ENCODE results near the gene SEMA6B. TPM values are rescaled to one million over a fixed set of nuclear protein-coding genes. Genes with fewer than 3 reads are reported as not detected.

Gene SEMA6B
- total and polyA plus RNA-seq, 8 donors = 1.2 to 6.7 (median 2.0) TPM; not detected in 1

DNA sequence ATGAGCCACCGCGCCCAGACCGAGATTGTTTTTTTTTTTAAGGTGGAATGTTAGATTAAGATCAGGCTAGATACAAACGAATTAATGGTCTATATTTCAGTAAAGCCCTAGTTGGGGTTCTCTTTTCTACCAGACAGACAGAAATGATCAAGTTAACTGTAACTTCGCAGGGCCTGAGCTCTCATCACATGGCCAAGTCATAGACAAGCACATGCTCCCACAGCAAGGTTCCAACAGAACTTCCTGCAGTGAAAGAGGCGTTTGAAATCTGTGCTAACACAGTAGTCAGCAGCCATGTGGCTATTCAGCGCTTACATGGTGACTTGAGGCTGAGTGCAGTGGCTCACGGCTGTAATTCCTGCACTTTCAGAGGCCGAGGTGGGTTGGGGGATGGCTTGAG is 34.7 kb upstream of the SEMA6B start:
- Histone ChIP-seq H3K27ac (no peak overlapping the region), H3K4me1 (peaks cover 4 to 19% (median 11%) of the 10 kb centered on the region in 4 donors), H3K4me3 (no peak overlapping the region), H3K36me3 (no peaks in the 10 kb centered on the region), H3K9me3 (no peaks in the 10 kb centered on the region), H3K27me3 (peaks cover 3 to 98% (median 52%) of the 10 kb centered on the region in 3 donors)
- no peak for TF ChIP-seq EP300 (IDR thresholded peaks at IDR 0.05)
- TF ChIP-seq POLR2A (IDR thresholded peaks at IDR 0.05) = no peak
- no peak for TF ChIP-seq CTCF (IDR thresholded peaks at IDR 0.05)
- TF ChIP-seq POLR2AphosphoS5 (IDR thresholded peaks at IDR 0.05) = no peak
- WGBS, 5 donors = 43 to 59% (median 48%) methylated on average over 9 of the region's 9 CpGs
- DNase-seq = no peak
- intact Hi-C loops (cut with DNase I; ENCODE audit: low total_unique reads) = no loop called here

GRCh38 chr19:4593409-4593851 is 33.9 kb upstream of the SEMA6B start:
- no peaks in the 10 kb centered on the region for H3K9me3 ChIP-seq
- H3K4me3 ChIP-seq = no peak overlapping the region
- no peak for TF ChIP-seq POLR2AphosphoS5 (IDR thresholded peaks at IDR 0.05)
- no peak for TF ChIP-seq POLR2A (IDR thresholded peaks at IDR 0.05)
- TF ChIP-seq EP300 (IDR thresholded peaks at IDR 0.05) = no peak
- TF ChIP-seq CTCF (IDR thresholded peaks at IDR 0.05) = no peak
- H3K27ac ChIP-seq = no peak overlapping the region
- H3K36me3 ChIP-seq = no peaks in the 10 kb centered on the region
- H3K4me1 ChIP-seq = peaks cover 1 to 14% (median 8%) of the 10 kb centered on the region in 4 donors
- 56 to 69% (median 60%) methylated on average over 6 of the region's 6 CpGs for WGBS, 5 donors
- H3K27me3 ChIP-seq = peaks cover 0 to 90% (median 44%) of the 10 kb centered on the region in 3 donors
- intact Hi-C loops (cut with DNase I; ENCODE audit: low total_unique reads) = no loop called here
- no peak for DNase-seq

- intact Hi-C loops (cut with DNase I; ENCODE audit: low total_unique reads) = no loop called here
- Histone ChIP-seq H3K4me1 (peaks cover 0 to 4% (median under 1%) of the 10 kb centered on the region in 4 donors), H3K27ac (no peak overlapping the region), H3K27me3 (peaks cover 0 to 84% (median 36%) of the 10 kb centered on the region in 3 donors), H3K4me3 (no peak overlapping the region), H3K36me3 (no peaks in the 10 kb centered on the region), H3K9me3 (no peaks in the 10 kb centered on the region)
- no peak for TF ChIP-seq POLR2AphosphoS5 (IDR thresholded peaks at IDR 0.05)
- no peak for DNase-seq
- WGBS, 5 donors = 55 to 78% (median 71%) methylated on average over 5 of the region's 5 CpGs
Measured at GRCh38 chr19:4592445-4592844, 33.0 kb upstream of the SEMA6B start.

DNA sequence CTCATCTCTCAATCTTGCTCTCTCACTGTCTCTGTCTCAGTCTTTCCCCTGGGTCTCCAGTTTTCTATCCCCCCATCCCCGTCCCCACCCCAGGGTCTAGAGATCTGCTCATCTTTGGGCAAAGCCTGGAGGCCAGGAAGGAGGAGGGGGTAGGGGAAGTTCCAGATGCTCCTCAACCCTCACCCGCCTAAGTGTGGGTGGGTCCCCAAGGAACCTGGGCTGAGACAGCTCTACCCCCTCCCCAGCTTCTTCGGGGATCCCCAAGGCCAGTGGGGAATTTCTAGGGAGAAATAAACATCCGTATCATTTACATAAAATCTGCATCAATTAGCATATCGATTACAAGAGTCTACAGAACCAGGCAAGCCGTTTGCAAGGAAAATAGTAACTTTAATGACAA is 31.8 kb upstream of the SEMA6B start:
- Histone ChIP-seq H3K27me3 (peaks cover 0 to 84% (median 30%) of the 10 kb centered on the region in 3 donors), H3K4me1 (no peaks in the 10 kb centered on the region), H3K4me3 (no peak overlapping the region), H3K27ac (no peak overlapping the region), H3K36me3 (no peaks in the 10 kb centered on the region), H3K9me3 (no peaks in the 10 kb centered on the region)
- DNase-seq = no peak
- no peak for TF ChIP-seq POLR2A (IDR thresholded peaks at IDR 0.05)
- TF ChIP-seq POLR2AphosphoS5 (IDR thresholded peaks at IDR 0.05) = no peak
- no peak for TF ChIP-seq CTCF (IDR thresholded peaks at IDR 0.05)
- no peak for TF ChIP-seq EP300 (IDR thresholded peaks at IDR 0.05)
- WGBS, 5 donors = 40 to 59% (median 50%) methylated on average over 6 of the region's 6 CpGs
- intact Hi-C loops (cut with DNase I; ENCODE audit: low total_unique reads) = no loop called here

DNA sequence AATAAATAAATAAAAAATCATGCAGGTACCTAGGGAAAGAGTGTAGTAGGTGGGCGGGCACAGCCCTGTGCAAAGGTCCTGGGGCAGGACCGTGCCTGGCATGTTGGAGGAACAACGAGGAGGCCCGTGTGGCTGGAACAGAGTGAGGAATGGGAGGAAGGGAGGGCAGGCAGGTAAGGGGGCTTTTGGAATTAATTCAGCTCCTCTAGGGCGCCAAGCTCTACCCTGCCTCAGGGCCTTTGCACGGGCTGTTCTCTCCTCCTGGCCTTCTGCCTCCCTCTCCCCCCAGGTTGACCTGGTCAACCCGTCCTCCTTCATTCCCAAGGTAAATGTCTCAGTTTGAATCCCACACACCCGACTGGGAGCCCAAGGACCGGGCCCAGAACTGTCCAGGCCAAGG is 31.1 kb upstream of the SEMA6B start:
- no peak for DNase-seq
- H3K4me3 ChIP-seq = no peak overlapping the region
- H3K36me3 ChIP-seq = no peaks in the 10 kb centered on the region
- 75 to 91% (median 85%) methylated on average over 9 of the region's 9 CpGs for WGBS, 5 donors
- no peaks in the 10 kb centered on the region for H3K4me1 ChIP-seq
- intact Hi-C loops (cut with DNase I; ENCODE audit: low total_unique reads) = no loop called here
- H3K27me3 ChIP-seq = peaks cover 0 to 84% (median 28%) of the 10 kb centered on the region in 3 donors
- no peaks in the 10 kb centered on the region for H3K9me3 ChIP-seq
- TF ChIP-seq POLR2A (IDR thresholded peaks at IDR 0.05) (no peak), POLR2AphosphoS5 (IDR thresholded peaks at IDR 0.05) (no peak), EP300 (IDR thresholded peaks at IDR 0.05) (no peak), CTCF (IDR thresholded peaks at IDR 0.05) (no peak)
- no peak overlapping the region for H3K27ac ChIP-seq

Measured in stomach (tissue), 9 donors.